Astrocyte (in vitro differentiated cells and primary cell): ENCODE results near the gene SYDE1. TPM values are rescaled to one million over a fixed set of nuclear protein-coding genes. Genes with fewer than 3 reads are reported as not detected.

Experiments
- DNase-seq: peaks from one replicate; pipeline ENCODE4 v3.0.0-alpha.2; 2010; ENCODE audit warnings: low read depth
- FAIRE-seq: peaks from 2 replicates; lab custom pipeline; 2011; peaks lifted over from hg19 to GRCh38; lab: Jason Lieb, UNC
- H2AFZ ChIP-seq: 2 replicates; pipeline ENCODE4 v1.6.0; 2012; ENCODE audit warnings: low read depth, low read length, inconsistent platforms
- H3K27ac ChIP-seq: 2 replicates; pipeline ENCODE4 v1.5.1; 2011; ENCODE audit warnings: low read depth, low read length, inconsistent platforms
- H3K27me3 ChIP-seq: 2 replicates; pipeline ENCODE4 v1.6.0; 2011; ENCODE audit warnings: low read length, inconsistent platforms; ENCODE audit not compliant: insufficient read depth
- H3K36me3 ChIP-seq: 2 replicates; pipeline ENCODE4 v1.5.1; 2011; ENCODE audit warnings: low read length, inconsistent platforms; ENCODE audit not compliant: insufficient read depth
- H3K4me1 ChIP-seq: 2 replicates; pipeline ENCODE4 v1.5.1; 2011; ENCODE audit warnings: low read length, inconsistent platforms; ENCODE audit not compliant: insufficient read depth
- H3K4me2 ChIP-seq: 2 replicates; pipeline ENCODE4 v1.6.0; 2012; ENCODE audit warnings: low read length, inconsistent platforms
- H3K4me3 ChIP-seq: 2 replicates; pipeline ENCODE4 v1.5.1; 2011; ENCODE audit warnings: low read depth, mild to moderate bottlenecking, low read length, inconsistent platforms; ENCODE audit not compliant: insufficient read depth
- H3K79me2 ChIP-seq: 2 replicates; pipeline ENCODE4 v1.6.0; 2012; ENCODE audit warnings: mild to moderate bottlenecking, low read length, inconsistent platforms; ENCODE audit not compliant: insufficient read depth
- H3K9ac ChIP-seq: 2 replicates; pipeline ENCODE4 v1.6.0; 2012; ENCODE audit warnings: mild to moderate bottlenecking, low read length, inconsistent platforms
- H3K9me3 ChIP-seq: 2 replicates; pipeline ENCODE4 v1.5.1; 2012; ENCODE audit warnings: low read depth, mild to moderate bottlenecking, low read length, inconsistent platforms; ENCODE audit not compliant: insufficient read depth
- H4K20me1 ChIP-seq: 2 replicates; pipeline ENCODE4 v1.6.0; 2012; ENCODE audit warnings: low read length, inconsistent platforms; ENCODE audit not compliant: insufficient read depth
- H3K27ac Mint-ChIP-seq: one replicate; pipeline ENCODE4 v1.8.0; 2021; ENCODE audit warnings: mild to moderate bottlenecking, mixed read lengths; ENCODE audit not compliant: unreplicated experiment
- H3K27me3 Mint-ChIP-seq: one replicate; pipeline ENCODE4 v1.8.0; 2021; ENCODE audit warnings: low read depth, mixed read lengths; ENCODE audit not compliant: unreplicated experiment
- H3K36me3 Mint-ChIP-seq: one replicate; pipeline ENCODE4 v1.8.0; 2021; ENCODE audit warnings: low read depth, mixed read lengths; ENCODE audit not compliant: unreplicated experiment
- H3K4me1 Mint-ChIP-seq: one replicate; pipeline ENCODE4 v1.8.0; 2021; ENCODE audit warnings: low read depth, mixed read lengths; ENCODE audit not compliant: unreplicated experiment
- H3K4me3 Mint-ChIP-seq: one replicate; pipeline ENCODE4 v1.8.0; 2021; ENCODE audit warnings: mild to moderate bottlenecking, moderate library complexity, mixed read lengths; ENCODE audit not compliant: unreplicated experiment
- H3K9me3 Mint-ChIP-seq: one replicate; pipeline ENCODE4 v1.8.0; 2021; ENCODE audit warnings: mild to moderate bottlenecking, mixed read lengths; ENCODE audit not compliant: unreplicated experiment
- EZH2 ChIP-seq: IDR thresholded peaks from 2 replicates; pipeline ENCODE4 v1.6.1; 2012; ENCODE audit warnings: mild to moderate bottlenecking, low read length, inconsistent platforms; ENCODE audit not compliant: insufficient read depth
- total RNA-seq: library from RNA; stranded (reverse); gene quantifications from 2 replicates; pipeline ENCODE4 v1.2.1, GENCODE V29; 2021
- TF ChIP-seq, protein P1 (sequence below): IDR thresholded peaks from 2 replicates; pipeline ENCODE4 v1.5.1; 2011; ENCODE audit warnings: low read depth, mild to moderate bottlenecking, inconsistent platforms, low read length, moderate library complexity; ENCODE audit not compliant: insufficient read depth

The SYDE1 gene
- total RNA-seq, 1 donor from 2014 or later: 40.6 TPM

- Mint-ChIP-seq H3K9me3 (no peaks in the 10 kb centered on the region), H3K27ac (peak overlapping the region; percentile 95), H3K4me3 (peak overlapping the region; percentile 62), H3K27me3 (peaks cover 2% of the 10 kb centered on the region), H3K36me3 (peaks cover 6% of the 10 kb centered on the region), H3K4me1 (peaks cover 4% of the 10 kb centered on the region)
- Histone ChIP-seq H3K27me3 (no peaks in the 10 kb centered on the region), H4K20me1 (peaks cover 7% of the 10 kb centered on the region), H3K4me1 (peaks cover 15% of the 10 kb centered on the region), H3K9ac (no peak overlapping the region), H3K4me2 (peak overlapping the region; percentile 98), H2AFZ (peak overlapping the region; percentile 30), H3K4me3 (peak overlapping the region; percentile 88), H3K79me2 (peaks cover 20% of the 10 kb centered on the region), H3K36me3 (no peaks in the 10 kb centered on the region), H3K27ac (peak overlapping the region; percentile 6), H3K9me3 (no peaks in the 10 kb centered on the region)
- FAIRE-seq: no peak
- no peak for DNase-seq
- TF ChIP-seq, protein P1, sequence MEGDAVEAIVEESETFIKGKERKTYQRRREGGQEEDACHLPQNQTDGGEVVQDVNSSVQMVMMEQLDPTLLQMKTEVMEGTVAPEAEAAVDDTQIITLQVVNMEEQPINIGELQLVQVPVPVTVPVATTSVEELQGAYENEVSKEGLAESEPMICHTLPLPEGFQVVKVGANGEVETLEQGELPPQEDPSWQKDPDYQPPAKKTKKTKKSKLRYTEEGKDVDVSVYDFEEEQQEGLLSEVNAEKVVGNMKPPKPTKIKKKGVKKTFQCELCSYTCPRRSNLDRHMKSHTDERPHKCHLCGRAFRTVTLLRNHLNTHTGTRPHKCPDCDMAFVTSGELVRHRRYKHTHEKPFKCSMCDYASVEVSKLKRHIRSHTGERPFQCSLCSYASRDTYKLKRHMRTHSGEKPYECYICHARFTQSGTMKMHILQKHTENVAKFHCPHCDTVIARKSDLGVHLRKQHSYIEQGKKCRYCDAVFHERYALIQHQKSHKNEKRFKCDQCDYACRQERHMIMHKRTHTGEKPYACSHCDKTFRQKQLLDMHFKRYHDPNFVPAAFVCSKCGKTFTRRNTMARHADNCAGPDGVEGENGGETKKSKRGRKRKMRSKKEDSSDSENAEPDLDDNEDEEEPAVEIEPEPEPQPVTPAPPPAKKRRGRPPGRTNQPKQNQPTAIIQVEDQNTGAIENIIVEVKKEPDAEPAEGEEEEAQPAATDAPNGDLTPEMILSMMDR: no peak
- no peak for TF ChIP-seq EZH2
Observed at GRCh38 chr19:15126131-15126910, 19.1 kb downstream of the SYDE1 start.

- Histone ChIP-seq H3K36me3 (no peaks in the 10 kb centered on the region), H3K27ac (no peak overlapping the region), H3K9me3 (no peaks in the 10 kb centered on the region), H3K79me2 (peaks cover 20% of the 10 kb centered on the region), H3K4me3 (no peak overlapping the region), H4K20me1 (peaks cover 7% of the 10 kb centered on the region), H3K4me1 (peaks cover 15% of the 10 kb centered on the region), H3K27me3 (no peaks in the 10 kb centered on the region), H2AFZ (no peak overlapping the region), H3K9ac (no peak overlapping the region), H3K4me2 (no peak overlapping the region)
- Mint-ChIP-seq H3K4me3 (no peak overlapping the region), H3K27me3 (peaks cover 2% of the 10 kb centered on the region), H3K36me3 (no peaks in the 10 kb centered on the region), H3K9me3 (no peaks in the 10 kb centered on the region), H3K27ac (no peak overlapping the region), H3K4me1 (peaks cover 4% of the 10 kb centered on the region)
- TF ChIP-seq EZH2: no peak
- TF ChIP-seq, protein P1: no peak
- FAIRE-seq: no peak
- no peak for DNase-seq
Observed at GRCh38 chr19:15128162-15128770, 21.1 kb downstream of the SYDE1 start.
